BE2C (cell line): ENCODE measurements around the gene FUNDC2.

ENCODE experiments used
- DNase-seq: peaks from one replicate; pipeline ENCODE4 v3.0.0-alpha.2; 2020
- H3K27me3 ChIP-seq: fragments of 250-450 bp; sonication (Bioruptor Pico); 2 replicates; pipeline ENCODE4 v1.5.1; 2020; ENCODE audit warnings: mild to moderate bottlenecking
- H3K36me3 ChIP-seq: fragments of 250-450 bp; sonication (Bioruptor Pico); 2 replicates; pipeline ENCODE4 v1.5.1; 2020; ENCODE audit warnings: mild to moderate bottlenecking
- H3K4me1 ChIP-seq: fragments of 250-450 bp; sonication (Bioruptor Pico); 2 replicates; pipeline ENCODE4 v1.5.1; 2020
- H3K4me3 ChIP-seq: 2 replicates; pipeline ENCODE4 v1.5.1; 2011; ENCODE audit warnings: low read depth, low read length
- H3K9me3 ChIP-seq: fragments of 250-450 bp; sonication (Bioruptor Pico); 2 replicates; pipeline ENCODE4 v1.5.1; 2020
- TF ChIP-seq, protein P1 (sequence below): IDR thresholded peaks from 2 replicates; pipeline ENCODE4 v1.5.1; 2012; ENCODE audit warnings: mild to moderate bottlenecking, low read depth, low read length

The FUNDC2 gene

DNA sequence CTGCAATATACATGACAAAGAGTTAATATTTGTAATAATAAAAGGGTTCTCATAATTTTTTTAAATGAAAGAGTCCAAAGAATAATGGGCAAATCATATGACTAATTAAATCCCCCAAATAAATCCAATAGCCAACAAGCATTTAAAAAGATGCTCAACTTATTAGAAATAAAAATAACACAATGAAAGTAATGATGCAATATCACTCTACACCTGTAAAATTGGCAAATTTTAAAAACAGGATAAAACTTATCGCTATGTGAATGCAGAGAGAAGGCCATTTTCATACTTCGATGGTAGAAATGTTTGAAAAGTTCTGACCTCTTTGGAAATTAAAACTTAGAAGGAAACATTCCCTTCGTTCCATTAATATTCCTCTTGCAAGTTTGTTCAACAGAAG is 6.1 kb upstream of the FUNDC2 start:
- no peaks in the 10 kb centered on the region for H3K9me3 ChIP-seq
- no peaks in the 10 kb centered on the region for H3K36me3 ChIP-seq
- no peak for DNase-seq
- TF ChIP-seq, protein P1, sequence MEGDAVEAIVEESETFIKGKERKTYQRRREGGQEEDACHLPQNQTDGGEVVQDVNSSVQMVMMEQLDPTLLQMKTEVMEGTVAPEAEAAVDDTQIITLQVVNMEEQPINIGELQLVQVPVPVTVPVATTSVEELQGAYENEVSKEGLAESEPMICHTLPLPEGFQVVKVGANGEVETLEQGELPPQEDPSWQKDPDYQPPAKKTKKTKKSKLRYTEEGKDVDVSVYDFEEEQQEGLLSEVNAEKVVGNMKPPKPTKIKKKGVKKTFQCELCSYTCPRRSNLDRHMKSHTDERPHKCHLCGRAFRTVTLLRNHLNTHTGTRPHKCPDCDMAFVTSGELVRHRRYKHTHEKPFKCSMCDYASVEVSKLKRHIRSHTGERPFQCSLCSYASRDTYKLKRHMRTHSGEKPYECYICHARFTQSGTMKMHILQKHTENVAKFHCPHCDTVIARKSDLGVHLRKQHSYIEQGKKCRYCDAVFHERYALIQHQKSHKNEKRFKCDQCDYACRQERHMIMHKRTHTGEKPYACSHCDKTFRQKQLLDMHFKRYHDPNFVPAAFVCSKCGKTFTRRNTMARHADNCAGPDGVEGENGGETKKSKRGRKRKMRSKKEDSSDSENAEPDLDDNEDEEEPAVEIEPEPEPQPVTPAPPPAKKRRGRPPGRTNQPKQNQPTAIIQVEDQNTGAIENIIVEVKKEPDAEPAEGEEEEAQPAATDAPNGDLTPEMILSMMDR: no peak
- H3K4me1 ChIP-seq: no peaks in the 10 kb centered on the region
- H3K27me3 ChIP-seq: no peaks in the 10 kb centered on the region
- H3K4me3 ChIP-seq: no peak overlapping the region

DNA sequence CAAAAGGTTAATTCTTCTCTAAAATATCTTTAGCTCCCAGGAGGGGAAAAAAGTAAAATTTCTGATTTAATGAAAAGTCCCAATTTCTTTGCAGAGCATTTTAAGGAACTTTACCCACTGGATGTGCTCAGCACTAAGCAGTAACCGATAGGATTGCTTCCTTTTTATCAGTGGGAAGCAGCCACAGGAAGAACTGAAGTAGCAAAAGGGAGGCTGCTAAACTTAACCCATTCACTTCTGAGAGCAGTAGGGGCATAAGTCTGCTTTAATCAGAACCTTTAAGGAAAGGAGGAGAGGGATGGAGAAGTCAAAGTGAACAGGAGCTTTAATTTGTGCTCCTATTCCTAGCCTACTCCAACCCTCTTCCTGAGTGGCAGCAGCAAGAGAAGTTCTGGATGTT is 4.1 kb upstream of the FUNDC2 start, which contains the start of gene F8:
TSS of gene F8 (minus strand) at position 139 of the 400 bp plus-strand sequence. CDS start 171 bp downstream, outside the sequence.
- H3K36me3 ChIP-seq: no peaks in the 10 kb centered on the region
- H3K4me1 ChIP-seq: no peaks in the 10 kb centered on the region
- H3K4me3 ChIP-seq: no peak within 1 kb of the TSS
- no peaks in the 10 kb centered on the region for H3K27me3 ChIP-seq
- H3K9me3 ChIP-seq: no peaks in the 10 kb centered on the region
- TF ChIP-seq, protein P1: no peak
- DNase-seq: no peak

DNA sequence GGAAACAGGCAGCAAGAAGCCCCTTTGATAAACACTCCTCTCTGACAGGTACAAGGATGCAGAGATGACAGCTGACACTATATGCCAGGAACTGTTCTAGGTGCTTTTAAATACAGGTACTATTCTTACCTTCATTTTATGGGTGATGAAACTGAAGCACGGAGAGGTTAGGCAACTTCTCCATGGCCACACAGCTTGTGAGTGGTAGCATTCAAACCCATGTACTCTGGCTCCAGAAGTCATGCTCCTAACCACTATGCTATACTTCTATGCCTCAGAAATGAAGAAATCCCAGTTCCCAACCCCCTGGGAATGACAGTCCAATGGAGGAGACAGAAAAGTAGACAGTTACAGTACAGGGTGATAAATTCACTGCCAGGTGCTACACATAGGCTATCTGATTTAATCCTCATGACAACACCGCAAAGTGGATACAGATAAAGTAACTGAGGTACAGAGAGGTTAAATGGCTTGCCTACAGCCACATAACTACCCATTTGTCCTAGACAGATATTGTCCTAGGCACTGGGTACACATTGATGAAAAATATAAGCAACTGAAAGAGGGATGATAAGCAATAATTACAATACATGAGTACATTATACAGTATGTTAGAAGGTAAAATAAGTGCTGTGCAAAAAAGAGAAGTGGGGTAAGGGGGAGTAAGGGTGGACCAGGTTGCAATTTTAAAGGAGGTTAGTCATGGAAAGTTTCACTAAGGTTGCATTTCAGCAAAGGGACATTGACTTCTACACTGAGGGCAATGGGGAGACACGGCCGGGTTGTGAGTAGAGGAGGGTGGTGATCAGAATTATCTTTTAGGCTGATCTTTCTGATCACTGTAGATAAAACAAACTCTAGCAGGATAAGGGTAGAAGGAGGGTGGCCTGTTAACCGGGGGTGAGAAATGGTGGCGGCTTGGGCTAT is 2.5 kb upstream of the FUNDC2 start:
- no peaks in the 10 kb centered on the region for H3K27me3 ChIP-seq
- H3K4me3 ChIP-seq: no peak overlapping the region
- H3K9me3 ChIP-seq: no peaks in the 10 kb centered on the region
- no peak for DNase-seq
- H3K4me1 ChIP-seq: no peaks in the 10 kb centered on the region
- TF ChIP-seq, protein P1: no peak
- no peaks in the 10 kb centered on the region for H3K36me3 ChIP-seq

DNA sequence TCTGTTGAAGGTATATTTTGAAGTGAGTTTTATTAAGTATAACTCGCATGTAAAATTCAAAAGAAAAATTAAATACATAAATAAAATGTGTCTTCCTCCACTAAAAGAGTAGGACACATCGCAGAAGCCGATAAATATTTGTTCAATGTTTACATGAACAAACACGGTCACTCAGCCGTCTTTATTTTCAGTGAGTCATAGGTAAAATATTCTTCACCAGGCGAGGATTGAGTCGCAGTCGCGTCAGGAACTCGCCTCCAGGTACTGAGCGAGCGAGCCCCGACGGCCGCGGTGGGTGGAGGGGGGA is 271 bp upstream of the FUNDC2 start:
- Histone ChIP-seq H3K9me3 (no peaks in the 10 kb centered on the region), H3K36me3 (no peaks in the 10 kb centered on the region), H3K27me3 (no peaks in the 10 kb centered on the region), H3K4me3 (peak overlapping the region; percentile 57), H3K4me1 (no peaks in the 10 kb centered on the region)
- no peak for DNase-seq
- TF ChIP-seq, protein P1: no peak

DNA sequence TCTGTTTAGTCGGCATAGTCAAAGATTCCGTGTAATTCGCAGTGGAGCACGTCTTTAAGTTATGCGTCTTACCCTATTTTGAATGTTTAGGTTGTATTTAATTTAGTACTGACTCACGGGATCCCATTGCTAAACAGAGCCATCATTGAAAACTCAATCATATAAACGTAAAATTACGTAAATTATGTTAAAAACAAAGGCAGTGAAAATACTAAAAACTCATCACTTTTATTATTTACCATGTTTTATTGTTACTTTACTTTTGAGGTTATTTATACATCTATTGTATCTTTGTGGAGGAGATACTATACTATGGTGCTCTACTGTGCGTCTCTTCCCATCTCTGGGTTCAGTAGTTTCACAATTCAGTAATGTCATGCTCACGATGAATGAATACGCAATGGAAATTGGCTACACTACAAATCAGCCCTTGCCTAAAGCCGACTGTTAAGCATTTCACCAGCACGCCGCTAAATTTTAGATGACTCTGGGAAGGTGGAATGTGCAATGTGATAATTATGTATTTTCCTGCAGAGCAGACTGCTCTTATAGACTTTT is 944 bp downstream of the FUNDC2 start:
- TF ChIP-seq, protein P1: no peak
- no peaks in the 10 kb centered on the region for H3K9me3 ChIP-seq
- DNase-seq: no peak
- peak overlapping the region; percentile 83 for H3K4me3 ChIP-seq
- H3K36me3 ChIP-seq: no peaks in the 10 kb centered on the region
- no peaks in the 10 kb centered on the region for H3K4me1 ChIP-seq
- H3K27me3 ChIP-seq: no peaks in the 10 kb centered on the region

DNA sequence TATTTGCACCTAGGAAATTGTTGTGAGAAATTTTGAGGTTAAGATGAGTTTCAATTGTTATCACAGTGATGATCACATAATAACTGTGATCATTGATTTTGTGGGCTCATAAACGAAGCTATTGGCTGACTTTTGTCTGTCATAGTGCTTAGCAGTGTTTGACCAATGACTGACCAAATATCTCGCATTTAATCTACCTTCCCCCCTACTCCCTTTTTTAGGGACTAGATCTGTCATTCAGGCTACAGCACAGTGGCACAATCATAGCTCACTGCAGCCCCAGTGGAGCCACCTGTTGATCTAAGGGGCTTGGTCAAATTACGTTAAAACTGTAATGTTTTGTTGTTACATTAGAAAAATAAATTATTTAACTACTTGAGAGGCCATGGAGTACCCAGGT is 1.5 kb downstream of the FUNDC2 start:
- H3K4me1 ChIP-seq: no peaks in the 10 kb centered on the region
- H3K9me3 ChIP-seq: no peaks in the 10 kb centered on the region
- no peaks in the 10 kb centered on the region for H3K36me3 ChIP-seq
- H3K4me3 ChIP-seq: peak overlapping the region; percentile 83
- DNase-seq: no peak
- TF ChIP-seq, protein P1: no peak
- H3K27me3 ChIP-seq: no peaks in the 10 kb centered on the region
